Measurements from ENCODE around the gene BCL7C. TPM values are rescaled to one million over a fixed set of nuclear protein-coding genes. Genes with fewer than 3 reads are reported as not detected.

BCL7C gene
- total RNA-seq, 1 donor from 2014 or later, result 37.6 TPM

- no peaks in the 10 kb centered on the region for H3K27me3 Mint-ChIP-seq (ENCODE audit: unreplicated experiment)
- no peak overlapping the region for H3K4me3 Mint-ChIP-seq (ENCODE audit: unreplicated experiment)
- TF ChIP-seq CTCF (IDR thresholded peaks at IDR 0.05), result no peak
- H3K4me1 Mint-ChIP-seq (ENCODE audit: unreplicated experiment), result peaks cover 15% of the 10 kb centered on the region
- H3K9me3 Mint-ChIP-seq (ENCODE audit: unreplicated experiment), result no peaks in the 10 kb centered on the region
- no peak for DNase-seq (ENCODE audit: extremely low spot score, unreplicated experiment)
- no peaks in the 10 kb centered on the region for H3K36me3 Mint-ChIP-seq (ENCODE audit: unreplicated experiment)
- peak overlapping the region; percentile 63 for H3K27ac Mint-ChIP-seq (ENCODE audit: unreplicated experiment)
Observed at GRCh38 chr16:30903596-30903995, 9.7 kb upstream of the BCL7C start.

- Mint-ChIP-seq H3K36me3 (ENCODE audit: unreplicated experiment) (no peaks in the 10 kb centered on the region), H3K9me3 (ENCODE audit: unreplicated experiment) (no peaks in the 10 kb centered on the region), H3K4me1 (ENCODE audit: unreplicated experiment) (peaks cover 15% of the 10 kb centered on the region), H3K27me3 (ENCODE audit: unreplicated experiment) (no peaks in the 10 kb centered on the region), H3K4me3 (ENCODE audit: unreplicated experiment) (peak overlapping the region; percentile 80), H3K27ac (ENCODE audit: unreplicated experiment) (peak overlapping the region; percentile 94)
- DNase-seq (ENCODE audit: extremely low spot score, unreplicated experiment), result no peak
- no peak for TF ChIP-seq CTCF (IDR thresholded peaks at IDR 0.05)
Observed at GRCh38 chr16:30903002-30903401, 9.1 kb upstream of the BCL7C start.

- H3K4me3 Mint-ChIP-seq (ENCODE audit: unreplicated experiment), result peak overlapping the region; percentile 80
- H3K27ac Mint-ChIP-seq (ENCODE audit: unreplicated experiment), result peak overlapping the region; percentile 94
- DNase-seq (ENCODE audit: extremely low spot score, unreplicated experiment), result peak; percentile 91
- no peaks in the 10 kb centered on the region for H3K36me3 Mint-ChIP-seq (ENCODE audit: unreplicated experiment)
- no peaks in the 10 kb centered on the region for H3K27me3 Mint-ChIP-seq (ENCODE audit: unreplicated experiment)
- H3K9me3 Mint-ChIP-seq (ENCODE audit: unreplicated experiment), result no peaks in the 10 kb centered on the region
- H3K4me1 Mint-ChIP-seq (ENCODE audit: unreplicated experiment), result peaks cover 16% of the 10 kb centered on the region
- peak; percentile 35 for TF ChIP-seq CTCF (IDR thresholded peaks at IDR 0.05)
Observed at GRCh38 chr16:30902029-30902972, 8.4 kb upstream of the BCL7C start.

- DNase-seq (ENCODE audit: extremely low spot score, unreplicated experiment), result no peak
- no peaks in the 10 kb centered on the region for H3K9me3 Mint-ChIP-seq (ENCODE audit: unreplicated experiment)
- no peaks in the 10 kb centered on the region for H3K27me3 Mint-ChIP-seq (ENCODE audit: unreplicated experiment)
- no peak for TF ChIP-seq CTCF (IDR thresholded peaks at IDR 0.05)
- H3K4me3 Mint-ChIP-seq (ENCODE audit: unreplicated experiment), result peak overlapping the region; percentile 56
- peak overlapping the region; percentile 60 for H3K27ac Mint-ChIP-seq (ENCODE audit: unreplicated experiment)
- peaks cover 23% of the 10 kb centered on the region for H3K4me1 Mint-ChIP-seq (ENCODE audit: unreplicated experiment)
- H3K36me3 Mint-ChIP-seq (ENCODE audit: unreplicated experiment), result no peaks in the 10 kb centered on the region
Observed at GRCh38 chr16:30901201-30902028, 7.5 kb upstream of the BCL7C start.

GRCh38 chr16:30900588-30900987 is 6.7 kb upstream of the BCL7C start:
- H3K27ac Mint-ChIP-seq (ENCODE audit: unreplicated experiment), result no peak overlapping the region
- H3K4me1 Mint-ChIP-seq (ENCODE audit: unreplicated experiment), result peaks cover 31% of the 10 kb centered on the region
- no peak for TF ChIP-seq CTCF (IDR thresholded peaks at IDR 0.05)
- no peak for DNase-seq (ENCODE audit: extremely low spot score, unreplicated experiment)
- no peak overlapping the region for H3K4me3 Mint-ChIP-seq (ENCODE audit: unreplicated experiment)
- no peaks in the 10 kb centered on the region for H3K9me3 Mint-ChIP-seq (ENCODE audit: unreplicated experiment)
- H3K27me3 Mint-ChIP-seq (ENCODE audit: unreplicated experiment), result no peaks in the 10 kb centered on the region
- H3K36me3 Mint-ChIP-seq (ENCODE audit: unreplicated experiment), result no peaks in the 10 kb centered on the region

All from osteocyte (in vitro differentiated cells).